ENCODE measurements around the gene GEMIN7. TPM values are rescaled to one million over a fixed set of nuclear protein-coding genes. Genes with fewer than 3 reads are reported as not detected.

Gene GEMIN7
- total and polyA plus RNA-seq, 10 donors: 19.6 to 51.1 (median 27.4) TPM

DNA sequence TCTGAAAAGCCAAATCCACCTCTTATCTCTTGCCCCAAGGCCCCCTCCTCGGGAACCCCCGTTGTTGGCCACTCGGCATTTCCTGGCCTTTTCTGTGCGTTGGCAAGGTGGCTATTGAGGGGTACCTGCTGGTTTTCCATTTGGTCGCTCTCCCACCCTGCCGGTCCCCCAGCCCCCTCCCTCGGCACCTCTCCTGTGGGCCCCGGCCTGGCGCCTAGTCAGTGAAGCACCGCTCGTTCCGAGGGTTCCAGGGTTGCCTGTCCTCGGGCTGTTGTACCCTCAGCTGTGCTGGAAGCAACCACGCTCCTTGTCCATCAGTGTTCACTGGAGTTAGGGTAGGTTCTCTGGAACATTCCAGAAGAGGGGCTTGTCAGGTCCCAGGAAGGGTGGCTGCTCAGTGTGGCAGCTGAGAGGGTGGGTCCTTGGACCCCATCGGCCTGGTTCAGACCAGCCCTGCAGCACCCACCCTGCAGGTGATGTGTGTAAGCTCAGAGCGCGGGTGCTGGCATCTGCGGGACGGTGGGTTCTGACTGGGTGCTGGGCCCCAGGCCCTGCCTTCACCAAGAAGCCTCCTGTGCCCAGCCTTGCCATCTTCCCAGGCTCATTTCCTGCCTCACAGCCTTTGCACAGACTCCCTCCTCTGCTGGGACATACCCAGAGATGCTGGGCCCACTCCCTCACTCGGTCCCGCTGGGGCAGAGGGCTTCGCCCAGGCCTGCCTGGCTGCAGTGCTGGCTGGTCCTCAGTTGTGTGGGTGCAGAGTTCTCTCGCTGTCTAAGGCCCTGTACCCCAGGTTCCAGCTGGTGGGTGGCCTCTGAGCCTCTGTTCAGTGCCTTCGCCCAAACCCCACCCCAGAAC is 60.5 kb downstream of the GEMIN7 start:
- Histone ChIP-seq H3K4me1 (peaks cover 8 to 40% (median 36%) of the 10 kb centered on the region in 6 donors), H3K27ac (no peak overlapping the region), H3K36me3 (peaks cover 0 to 53% (median 31%) of the 10 kb centered on the region in 6 donors), H3K9me3 (no peaks in the 10 kb centered on the region), H3K4me3 (no peak overlapping the region), H3K27me3 (replicated peaks in 1 of 7) (no peaks in the 10 kb centered on the region)
- TF ChIP-seq POLR2A (IDR thresholded peaks at IDR 0.05) (no peak), POLR2AphosphoS5 (IDR thresholded peaks at IDR 0.05) (no peak)
- TF ChIP-seq, protein P1, sequence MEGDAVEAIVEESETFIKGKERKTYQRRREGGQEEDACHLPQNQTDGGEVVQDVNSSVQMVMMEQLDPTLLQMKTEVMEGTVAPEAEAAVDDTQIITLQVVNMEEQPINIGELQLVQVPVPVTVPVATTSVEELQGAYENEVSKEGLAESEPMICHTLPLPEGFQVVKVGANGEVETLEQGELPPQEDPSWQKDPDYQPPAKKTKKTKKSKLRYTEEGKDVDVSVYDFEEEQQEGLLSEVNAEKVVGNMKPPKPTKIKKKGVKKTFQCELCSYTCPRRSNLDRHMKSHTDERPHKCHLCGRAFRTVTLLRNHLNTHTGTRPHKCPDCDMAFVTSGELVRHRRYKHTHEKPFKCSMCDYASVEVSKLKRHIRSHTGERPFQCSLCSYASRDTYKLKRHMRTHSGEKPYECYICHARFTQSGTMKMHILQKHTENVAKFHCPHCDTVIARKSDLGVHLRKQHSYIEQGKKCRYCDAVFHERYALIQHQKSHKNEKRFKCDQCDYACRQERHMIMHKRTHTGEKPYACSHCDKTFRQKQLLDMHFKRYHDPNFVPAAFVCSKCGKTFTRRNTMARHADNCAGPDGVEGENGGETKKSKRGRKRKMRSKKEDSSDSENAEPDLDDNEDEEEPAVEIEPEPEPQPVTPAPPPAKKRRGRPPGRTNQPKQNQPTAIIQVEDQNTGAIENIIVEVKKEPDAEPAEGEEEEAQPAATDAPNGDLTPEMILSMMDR (IDR thresholded peaks at IDR 0.05 in 8 of 11, conservative IDR thresholded peaks at IDR 0.05 in 3 of 11): no peak
- intact Hi-C loops (cut with DNase I; ENCODE audit: low total_unique reads): no loop called here
- DNase-seq: no peak
- 92 to 97% (median 95%) methylated on average over 16 to 24 of the region's 24 CpGs for WGBS, 5 donors

DNA sequence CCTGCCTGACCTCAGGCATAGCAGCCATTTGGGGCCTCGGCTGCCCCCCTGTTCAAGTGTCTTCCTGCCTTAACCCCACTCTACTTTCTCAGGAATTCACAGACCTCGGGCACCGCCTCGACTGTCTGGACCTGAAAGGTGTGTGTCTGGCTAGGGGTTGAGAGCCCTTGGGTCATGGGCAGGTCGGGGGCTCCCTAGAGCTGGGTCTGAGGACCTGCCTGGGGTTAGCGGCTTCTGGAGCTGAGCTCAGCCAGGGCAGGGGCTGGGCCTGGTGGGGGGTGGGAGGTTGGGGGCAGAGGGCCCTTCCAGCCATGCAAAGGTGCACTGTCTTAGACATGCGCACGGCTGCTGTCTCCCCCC is 61.1 kb downstream of the GEMIN7 start:
- intact Hi-C loops (cut with DNase I; ENCODE audit: low total_unique reads): no loop called here
- 70 to 96% (median 95%) methylated on average over 2 to 8 of the region's 8 CpGs for WGBS, 5 donors
- Histone ChIP-seq H3K36me3 (peaks cover 0 to 55% (median 36%) of the 10 kb centered on the region in 6 donors), H3K27ac (no peak overlapping the region), H3K9me3 (no peaks in the 10 kb centered on the region), H3K27me3 (replicated peaks in 1 of 7) (no peaks in the 10 kb centered on the region), H3K4me3 (no peak overlapping the region), H3K4me1 (peaks cover 8 to 36% (median 31%) of the 10 kb centered on the region in 6 donors)
- no peak for DNase-seq
- TF ChIP-seq POLR2A (IDR thresholded peaks at IDR 0.05) (no peak), POLR2AphosphoS5 (IDR thresholded peaks at IDR 0.05) (no peak)
- TF ChIP-seq, protein P1 (IDR thresholded peaks at IDR 0.05 in 8 of 11, conservative IDR thresholded peaks at IDR 0.05 in 3 of 11): no peak

DNA sequence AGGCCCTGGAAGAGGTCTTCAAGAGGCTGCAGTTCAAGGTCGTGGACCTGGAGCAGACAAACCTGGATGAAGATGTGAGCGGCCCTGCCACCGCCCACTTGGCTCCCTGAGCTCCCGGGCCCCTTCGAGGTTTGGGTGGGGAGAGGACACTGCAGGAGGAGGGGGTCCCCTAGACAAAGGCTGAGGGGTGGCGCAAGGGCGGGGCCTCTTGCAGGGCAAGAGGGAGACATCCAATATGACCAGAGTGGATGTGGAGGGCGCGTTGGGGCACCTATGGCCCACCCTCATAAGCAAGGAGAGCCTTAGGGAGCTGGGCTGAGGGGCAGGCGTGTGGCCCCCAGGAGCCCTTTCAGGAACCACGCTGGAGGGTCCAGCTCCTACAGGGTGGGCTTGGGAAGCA is 61.5 kb downstream of the GEMIN7 start:
- Histone ChIP-seq H3K36me3 (peaks cover 0 to 59% (median 40%) of the 10 kb centered on the region in 6 donors), H3K27ac (no peak overlapping the region), H3K27me3 (replicated peaks in 1 of 7) (no peaks in the 10 kb centered on the region), H3K4me1 (peaks cover 8 to 32% (median 27%) of the 10 kb centered on the region in 6 donors), H3K9me3 (no peaks in the 10 kb centered on the region), H3K4me3 (no peak overlapping the region)
- TF ChIP-seq POLR2A (IDR thresholded peaks at IDR 0.05) (no peak), POLR2AphosphoS5 (IDR thresholded peaks at IDR 0.05) (no peak)
- TF ChIP-seq, protein P1 (IDR thresholded peaks at IDR 0.05 in 8 of 11, conservative IDR thresholded peaks at IDR 0.05 in 3 of 11): no peak
- WGBS, 5 donors: 94 to 100% (median 97%) methylated on average over 8 to 11 of the region's 11 CpGs
- intact Hi-C loops (cut with DNase I; ENCODE audit: low total_unique reads): no loop called here
- no peak for DNase-seq

Small RNA genes lying within 50 kb of the gene (small RNA-seq; reads per million reads assigned to genes)
- gene RNU6-611P: 0 reads per million in 4 donors

Other genes with a start within 250 kb of the GEMIN7 start
- 100 to 1,000 TPM in 4 of 7 donors, 10 to 100 TPM in 3; 94.1 to 136 (median 101) TPM for gene NECTIN2, start 233.0 kb upstream of the GEMIN7 start, total RNA-seq
- gene NECTIN2, start 233.0 kb upstream of the GEMIN7 start, polyA plus RNA-seq: 10 to 100 TPM; 14.3 to 57.1 (median 41.6) TPM
- gene TOMM40, start 188.0 kb upstream of the GEMIN7 start, total RNA-seq: 10 to 100 TPM; 25.8 to 49.0 (median 33.0) TPM
- gene TOMM40, start 188.0 kb upstream of the GEMIN7 start, polyA plus RNA-seq: 10 to 100 TPM; 19.3 to 33.9 (median 30.4) TPM
- gene APOE, start 173.5 kb upstream of the GEMIN7 start, total RNA-seq: 1,000 to 10,000 TPM in 1 of 7 donors, 100 to 1,000 TPM in 6; 321 to 2,099 (median 745) TPM
- gene APOE, start 173.5 kb upstream of the GEMIN7 start, polyA plus RNA-seq: 1,000 to 10,000 TPM in 1 of 3 donors, 100 to 1,000 TPM in 2; 198 to 1,046 (median 619) TPM
- 100 to 1,000 TPM in 6 of 7 donors, 10 to 100 TPM in 1; 90.0 to 355 (median 195) TPM for gene APOC1, start 164.7 kb upstream of the GEMIN7 start, total RNA-seq
- gene APOC1, start 164.7 kb upstream of the GEMIN7 start, polyA plus RNA-seq: 100 to 1,000 TPM in 2 of 3 donors, 10 to 100 TPM in 1; 99.4 to 465 (median 348) TPM
- not detected for gene APOC4, start 137.0 kb upstream of the GEMIN7 start, total RNA-seq
- gene APOC4, start 137.0 kb upstream of the GEMIN7 start, polyA plus RNA-seq: under 1 TPM; 0.24 to 0.42 (median 0.32) TPM
- gene APOC2, start 133.2 kb upstream of the GEMIN7 start, total RNA-seq: 1 to 10 TPM in 6 of 7 donors, not detected in 1; 1.8 to 5.0 (median 2.6) TPM
- 10 to 100 TPM in 1 of 3 donors, 1 to 10 TPM in 2; 1.2 to 34.0 (median 6.2) TPM for gene APOC2, start 133.2 kb upstream of the GEMIN7 start, polyA plus RNA-seq
- 10 to 100 TPM; 66.5 to 97.6 (median 91.0) TPM for gene CLPTM1, start 123.9 kb upstream of the GEMIN7 start, total RNA-seq
- 10 to 100 TPM; 44.9 to 62.8 (median 47.8) TPM for gene CLPTM1, start 123.9 kb upstream of the GEMIN7 start, polyA plus RNA-seq
- gene RELB, start 77.8 kb upstream of the GEMIN7 start, total RNA-seq: 10 to 100 TPM; 16.6 to 67.4 (median 29.0) TPM
- gene RELB, start 77.8 kb upstream of the GEMIN7 start, polyA plus RNA-seq: 10 to 100 TPM; 23.8 to 48.7 (median 45.3) TPM
- 100 to 1,000 TPM in 6 of 7 donors, 10 to 100 TPM in 1; 97.6 to 153 (median 143) TPM for gene CLASRP, start 40.2 kb upstream of the GEMIN7 start, total RNA-seq
- gene CLASRP, start 40.2 kb upstream of the GEMIN7 start, polyA plus RNA-seq: 100 to 1,000 TPM in 2 of 3 donors, 10 to 100 TPM in 1; 61.3 to 215 (median 191) TPM
- gene ZNF296, start 2.8 kb upstream of the GEMIN7 start, total RNA-seq: 1 to 10 TPM; 3.9 to 7.5 (median 6.4) TPM
- 10 to 100 TPM in 1 of 3 donors, 1 to 10 TPM in 2; 7.3 to 11.9 (median 8.8) TPM for gene ZNF296, start 2.8 kb upstream of the GEMIN7 start, polyA plus RNA-seq
- 10 to 100 TPM; 16.2 to 27.1 (median 19.6) TPM for gene PPP1R37, start 13.9 kb downstream of the GEMIN7 start, total RNA-seq
- gene PPP1R37, start 13.9 kb downstream of the GEMIN7 start, polyA plus RNA-seq: 10 to 100 TPM; 14.3 to 36.7 (median 20.3) TPM
- gene NKPD1, start 81.7 kb downstream of the GEMIN7 start, total RNA-seq: under 1 TPM in 6 of 7 donors, not detected in 1; 0.20 to 0.77 (median 0.23) TPM
- gene NKPD1, start 81.7 kb downstream of the GEMIN7 start, polyA plus RNA-seq: under 1 TPM; 0.17 to 0.21 (median 0.19) TPM
- 10 to 100 TPM; 25.9 to 46.6 (median 36.3) TPM for gene TRAPPC6A, start 99.0 kb downstream of the GEMIN7 start, total RNA-seq
- gene TRAPPC6A, start 99.0 kb downstream of the GEMIN7 start, polyA plus RNA-seq: 100 to 1,000 TPM in 2 of 3 donors, 10 to 100 TPM in 1; 66.4 to 109 (median 105) TPM
- 10 to 100 TPM; 14.7 to 31.7 (median 17.9) TPM for gene BLOC1S3, start 99.5 kb downstream of the GEMIN7 start, total RNA-seq
- 1 to 10 TPM; 5.0 to 7.4 (median 7.4) TPM for gene BLOC1S3, start 99.5 kb downstream of the GEMIN7 start, polyA plus RNA-seq
- gene EXOC3L2, start 166.1 kb downstream of the GEMIN7 start, total RNA-seq: 10 to 100 TPM in 6 of 7 donors, 1 to 10 TPM in 1; 8.7 to 22.7 (median 16.4) TPM
- 1 to 10 TPM; 1.9 to 9.0 (median 2.5) TPM for gene EXOC3L2, start 166.1 kb downstream of the GEMIN7 start, polyA plus RNA-seq
- 10 to 100 TPM; 17.9 to 45.8 (median 31.3) TPM for gene MARK4, start 172.0 kb downstream of the GEMIN7 start, total RNA-seq
- gene MARK4, start 172.0 kb downstream of the GEMIN7 start, polyA plus RNA-seq: 10 to 100 TPM in 1 of 3 donors, 1 to 10 TPM in 2; 6.5 to 12.7 (median 6.9) TPM
- gene CKM, start 243.6 kb downstream of the GEMIN7 start, total RNA-seq: under 1 TPM in 1 of 7 donors, not detected in 6; 0.49 TPM
- gene CKM, start 243.6 kb downstream of the GEMIN7 start, polyA plus RNA-seq: 1 to 10 TPM in 1 of 3 donors, under 1 TPM in 2; 0.29 to 4.4 (median 0.76) TPM

All from spleen (tissue), 11 donors.